Measurements from ENCODE around the gene OR7G1. TPM values are rescaled to one million over a fixed set of nuclear protein-coding genes. Genes with fewer than 3 reads are reported as not detected.
"Not testable (repeated sequence)": the region's sequence is repeated elsewhere in the genome, so short reads cannot be mapped to it uniquely, and the experiment has no call there.

OR7G1 gene
- total RNA-seq, 1 donor from 2014 or later: not detected

GRCh38 chr19:9078651-9079050 lies 36.9 kb downstream of the OR7G1 start:
- no peaks in the 10 kb centered on the region for H3K27me3 ChIP-seq
- DNase-seq: no peak
- H3K4me3 ChIP-seq: no peak overlapping the region
- intact Hi-C loops (cut with DNase I): no loop called here
- no peak for TF ChIP-seq CTCF (IDR thresholded peaks at IDR 0.05)
- H3K36me3 ChIP-seq: no peaks in the 10 kb centered on the region
- no peaks in the 10 kb centered on the region for H3K4me1 ChIP-seq
- H3K9me3 ChIP-seq: no peaks in the 10 kb centered on the region
- H3K27ac ChIP-seq: no peak overlapping the region
- no peak for ATAC-seq

- Histone ChIP-seq H3K36me3 (no peaks in the 10 kb centered on the region), H3K27me3 (no peaks in the 10 kb centered on the region), H3K9me3 (no peaks in the 10 kb centered on the region), H3K4me3 (no peak overlapping the region), H3K27ac (no peak overlapping the region), H3K4me1 (no peaks in the 10 kb centered on the region)
- no peak for ATAC-seq
- TF ChIP-seq CTCF (IDR thresholded peaks at IDR 0.05): no peak
- intact Hi-C loops (cut with DNase I): no loop called here
- DNase-seq: no peak
These were observed 38.7 kb downstream of the OR7G1 start for GRCh38 chr19:9076901-9077300.

GRCh38 chr19:9075064-9075949 lies 40.3 kb downstream of the OR7G1 start:
- Histone ChIP-seq H3K27me3 (no peaks in the 10 kb centered on the region), H3K27ac (no peak overlapping the region), H3K4me1 (no peaks in the 10 kb centered on the region), H3K4me3 (no peak overlapping the region), H3K9me3 (no peaks in the 10 kb centered on the region), H3K36me3 (no peaks in the 10 kb centered on the region)
- intact Hi-C loops (cut with DNase I): no loop called here
- ATAC-seq (peak; percentile 67), DNase-seq (peak; percentile 68)
- TF ChIP-seq CTCF (IDR thresholded peaks at IDR 0.05): no peak

- no peaks in the 10 kb centered on the region for H3K36me3 ChIP-seq
- H3K27ac ChIP-seq: no peak overlapping the region
- intact Hi-C loops (cut with DNase I): no loop called here
- H3K27me3 ChIP-seq: no peaks in the 10 kb centered on the region
- no peak for TF ChIP-seq CTCF (IDR thresholded peaks at IDR 0.05)
- no peak for DNase-seq
- no peaks in the 10 kb centered on the region for H3K9me3 ChIP-seq
- ATAC-seq: no peak
- no peaks in the 10 kb centered on the region for H3K4me1 ChIP-seq
- H3K4me3 ChIP-seq: no peak overlapping the region
These were observed 41.8 kb downstream of the OR7G1 start for GRCh38 chr19:9073806-9074205.

- H3K4me3 ChIP-seq; H3K27me3 ChIP-seq; H3K9me3 ChIP-seq; H3K27ac ChIP-seq; H3K4me1 ChIP-seq; ATAC-seq; H3K36me3 ChIP-seq; intact Hi-C loops (cut with DNase I); DNase-seq: not testable (repeated sequence)
These were observed 43.8 kb downstream of the OR7G1 start for GRCh38 chr19:9071720-9072119.

GRCh38 chr19:9070066-9070465 lies 45.5 kb downstream of the OR7G1 start:
- Histone ChIP-seq H3K27me3 (no peaks in the 10 kb centered on the region), H3K36me3 (no peaks in the 10 kb centered on the region), H3K9me3 (no peaks in the 10 kb centered on the region), H3K27ac (no peak overlapping the region), H3K4me3 (no peak overlapping the region), H3K4me1 (no peaks in the 10 kb centered on the region)
- DNase-seq (no peak), ATAC-seq (no peak)
- intact Hi-C loops (cut with DNase I): no loop called here
- no peak for TF ChIP-seq CTCF (IDR thresholded peaks at IDR 0.05)
